GM18505 (cell line): ENCODE results near the gene CUL1.

Source experiments
- ATAC-seq: cut with Tn5 transposase; IDR thresholded peaks from one replicate; pipeline ENCODE4 v1.9.1; 2021; ENCODE audit not compliant: unreplicated experiment
- POLR2A ChIP-seq: IDR thresholded peaks from 4 replicates; pipeline ENCODE4 v1.6.1; 2011; ENCODE audit warnings: borderline replicate concordance; ENCODE audit not compliant: insufficient read depth, insufficient read length; ENCODE audit errors: extremely low read depth

CUL1 gene

GRCh38 chr7:148681821-148682220 is 16.9 kb upstream of the CUL1 start:
- no peak for TF ChIP-seq POLR2A
- no peak for ATAC-seq

- no peak for TF ChIP-seq POLR2A
- ATAC-seq: no peak
Measured at GRCh38 chr7:148684289-148684830, 14.3 kb upstream of the CUL1 start.

- no peak for ATAC-seq
- no peak for TF ChIP-seq POLR2A
Measured at GRCh38 chr7:148686312-148686937, 12.3 kb upstream of the CUL1 start.

- no peak for ATAC-seq
- no peak for TF ChIP-seq POLR2A
Measured at GRCh38 chr7:148687555-148687954, 11.1 kb upstream of the CUL1 start.

- no peak for ATAC-seq
- TF ChIP-seq POLR2A: no peak
Measured at GRCh38 chr7:148688526-148688925, 10.2 kb upstream of the CUL1 start.

- TF ChIP-seq POLR2A: no peak
- ATAC-seq: no peak
Measured at GRCh38 chr7:148693651-148694050, 5.1 kb upstream of the CUL1 start.

- ATAC-seq: no peak
- TF ChIP-seq POLR2A: no peak
Measured at GRCh38 chr7:148694631-148695030, 4.1 kb upstream of the CUL1 start.

GRCh38 chr7:148695953-148696352 is 2.8 kb upstream of the CUL1 start:
- no peak for ATAC-seq
- TF ChIP-seq POLR2A: no peak

GRCh38 chr7:148696787-148697186 is 1.9 kb upstream of the CUL1 start:
- TF ChIP-seq POLR2A: no peak
- no peak for ATAC-seq

GRCh38 chr7:148697256-148698006 is 1.3 kb upstream of the CUL1 start:
- no peak for ATAC-seq
- TF ChIP-seq POLR2A: no peak

GRCh38 chr7:148698007-148698396 is 701 bp upstream of the CUL1 start:
- ATAC-seq: no peak
- TF ChIP-seq POLR2A: no peak

GRCh38 chr7:148699024-148699781 is 500 bp downstream of the CUL1 start:
- TF ChIP-seq POLR2A: peak; percentile 31
- peak; percentile 35 for ATAC-seq

GRCh38 chr7:148699782-148700629 is 1.3 kb downstream of the CUL1 start:
- peak; percentile 33 for ATAC-seq
- no peak for TF ChIP-seq POLR2A
